HG02763 (cell line): ENCODE data around the gene RALGAPA2.

Experiments used
- ATAC-seq: cut with Tn5 transposase; IDR thresholded peaks from one replicate; pipeline ENCODE4 v1.9.1; 2021; ENCODE audit warnings: mild to moderate bottlenecking, moderate library complexity; ENCODE audit not compliant: unreplicated experiment

Gene RALGAPA2

DNA sequence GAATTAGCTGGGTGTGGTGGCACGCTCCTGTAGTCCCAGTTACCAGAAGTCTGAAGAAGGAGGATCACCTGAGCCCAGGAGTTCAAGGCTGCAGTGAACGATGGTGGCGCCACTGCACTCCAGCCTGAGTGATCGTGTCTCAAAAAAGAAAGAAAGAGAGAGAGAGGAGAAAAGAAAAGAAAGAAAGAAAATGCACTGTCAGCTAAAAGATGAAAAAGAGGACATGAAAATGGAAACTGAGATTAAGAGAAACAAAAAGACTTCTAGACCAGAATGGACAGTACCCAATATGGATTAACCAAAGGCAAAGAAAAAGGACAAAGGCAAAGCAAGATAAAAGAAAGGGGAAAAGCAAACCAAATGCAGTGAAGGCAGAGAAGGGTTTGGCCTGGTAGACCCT, 9.0 kb upstream of the RALGAPA2 start:
- ATAC-seq: no peak

DNA sequence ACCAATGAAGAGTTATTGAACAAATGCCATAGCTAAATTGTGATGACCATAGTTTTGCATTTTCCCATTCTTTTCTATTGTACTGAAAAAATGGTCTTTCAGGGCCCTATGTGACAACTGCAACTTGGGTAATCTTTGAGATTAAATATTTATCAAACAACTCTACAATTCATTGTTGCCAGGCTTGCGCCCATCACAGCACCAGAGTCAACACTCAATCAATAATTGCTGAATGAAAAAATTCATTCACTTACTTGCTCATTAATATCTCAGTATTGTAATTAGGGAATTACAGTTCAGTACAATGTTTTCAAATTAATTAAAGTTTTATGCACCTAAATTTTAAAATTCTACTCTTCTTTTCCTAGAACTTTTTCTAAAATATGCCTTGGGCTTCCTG, 7.7 kb upstream of the RALGAPA2 start:
- ATAC-seq: no peak

DNA sequence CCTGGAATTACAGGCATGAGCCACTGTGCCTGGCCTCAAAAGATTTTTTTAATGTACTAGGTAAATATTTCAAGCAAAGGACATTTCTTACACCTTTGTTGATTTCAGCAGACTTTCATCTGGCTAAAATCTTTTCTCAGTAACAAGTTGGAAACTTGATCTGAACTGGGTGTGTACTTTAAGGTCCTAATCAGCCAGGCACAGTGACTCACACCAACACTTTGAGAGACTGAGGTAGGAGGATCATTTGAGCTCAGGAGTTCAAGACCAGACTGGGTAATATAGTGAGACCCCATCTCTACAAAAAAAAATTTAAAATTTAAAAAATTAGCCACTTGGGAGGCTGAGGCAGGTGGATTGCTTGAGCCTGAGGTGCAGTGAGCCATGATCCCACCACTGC, 7.0 kb upstream of the RALGAPA2 start:
- ATAC-seq: no peak

DNA sequence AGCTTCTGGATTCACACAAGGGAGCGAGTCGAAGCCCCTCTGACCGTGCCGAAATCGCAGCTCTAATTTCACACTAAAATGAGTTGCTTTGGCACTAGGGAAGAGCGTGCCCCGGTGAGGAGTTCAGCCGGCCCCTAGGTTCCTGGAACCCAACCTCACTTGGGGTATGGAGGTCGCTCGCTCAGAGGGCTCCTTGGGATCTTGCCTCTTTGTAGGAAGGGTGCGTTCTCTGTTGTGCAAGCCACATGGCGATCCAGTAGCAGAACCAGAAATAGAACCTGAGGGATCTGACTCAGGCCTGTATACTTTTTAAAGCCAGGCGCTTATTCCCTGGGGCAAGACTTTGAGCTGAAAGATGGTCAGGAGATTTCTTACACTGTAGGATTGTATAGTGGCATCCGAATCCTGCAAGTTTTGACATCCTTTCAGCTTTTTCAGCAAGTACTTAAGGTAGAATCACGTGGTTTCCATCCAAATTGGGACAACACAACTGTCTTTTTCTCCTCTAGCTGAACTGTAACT, 861 bp upstream of the RALGAPA2 start:
- no peak for ATAC-seq

DNA sequence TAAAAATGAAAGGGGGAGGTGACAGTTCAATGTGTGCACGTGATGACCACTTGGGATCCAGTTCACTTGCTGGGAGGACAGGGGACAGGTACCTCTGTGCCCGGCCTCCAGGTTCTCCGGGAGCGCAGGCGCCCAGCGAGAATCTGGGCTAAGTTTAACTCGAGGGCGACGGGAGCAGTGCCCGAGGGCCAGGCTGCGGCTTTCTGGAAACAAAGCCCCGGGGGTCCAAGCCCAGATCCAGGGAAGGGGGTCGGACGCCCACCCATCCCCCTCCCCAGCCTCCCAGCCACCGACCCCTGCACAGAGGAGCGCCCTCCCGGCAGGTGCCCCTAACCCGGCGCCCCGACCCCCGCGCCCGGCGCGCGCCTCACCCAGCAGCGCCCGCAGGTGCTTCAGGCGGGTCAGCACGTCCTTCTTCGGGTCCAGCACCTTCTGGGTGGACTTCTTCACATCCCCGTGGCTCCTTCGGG, 405 bp downstream of the RALGAPA2 start:
- peak; percentile 4 for ATAC-seq

DNA sequence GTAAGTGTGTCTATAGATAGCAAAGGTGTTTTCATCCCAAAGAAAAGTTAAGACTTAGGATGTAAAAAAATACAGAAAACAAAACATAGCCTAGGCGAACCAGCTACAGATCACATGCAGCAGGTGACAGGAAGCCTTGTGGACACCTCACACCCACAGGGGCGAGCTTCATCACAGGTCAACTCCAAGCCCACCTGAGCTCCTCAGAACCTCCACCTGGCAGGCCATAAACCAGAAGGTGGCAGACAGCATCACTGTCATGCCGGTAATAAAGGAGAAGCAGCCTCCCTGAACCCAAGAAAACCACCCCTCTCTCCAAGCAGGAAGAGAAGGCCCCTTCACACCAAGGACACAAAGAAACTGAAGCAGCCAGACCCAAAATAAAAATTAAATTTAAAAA, 1.0 kb downstream of the RALGAPA2 start:
- no peak for ATAC-seq

DNA sequence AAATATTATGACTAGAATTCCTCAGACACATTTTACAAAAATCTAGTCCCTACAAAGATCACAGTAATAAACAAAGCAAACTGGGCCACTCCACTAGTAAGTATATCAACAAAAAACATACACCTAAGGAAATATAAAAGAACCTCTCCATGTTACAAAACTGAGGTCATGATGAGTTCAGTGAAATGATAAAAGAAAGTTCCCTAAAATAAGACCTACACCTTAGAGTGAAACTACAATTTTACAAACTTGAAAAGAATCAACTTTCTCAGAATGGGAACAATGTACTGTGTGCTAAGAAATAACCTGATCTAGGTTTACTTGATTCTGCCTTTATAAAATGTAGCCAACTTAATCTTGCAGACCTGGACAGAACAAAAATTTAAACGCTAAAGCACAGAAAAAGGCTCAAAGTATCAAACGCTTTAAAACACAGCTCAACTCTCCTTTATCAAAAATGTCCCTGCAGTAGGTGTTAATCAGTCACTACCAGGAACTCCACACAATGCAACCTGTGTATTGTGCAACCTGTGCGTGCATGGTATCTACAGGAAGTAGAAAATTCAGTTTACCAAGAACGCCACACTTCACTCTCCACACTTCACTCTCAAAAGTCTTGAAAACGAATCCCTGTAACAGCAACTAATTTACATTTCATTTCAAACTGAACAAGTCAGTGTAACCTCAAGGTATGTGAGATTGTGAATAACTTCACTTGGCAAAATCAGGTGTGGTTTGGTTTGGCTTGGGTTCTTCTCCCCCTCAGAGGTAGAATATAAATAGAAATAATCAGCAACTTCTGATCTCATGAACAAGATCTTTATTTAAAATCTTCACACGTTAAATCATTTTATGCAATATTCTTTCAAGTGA, 1.8 kb downstream of the RALGAPA2 start:
- ATAC-seq: no peak

DNA sequence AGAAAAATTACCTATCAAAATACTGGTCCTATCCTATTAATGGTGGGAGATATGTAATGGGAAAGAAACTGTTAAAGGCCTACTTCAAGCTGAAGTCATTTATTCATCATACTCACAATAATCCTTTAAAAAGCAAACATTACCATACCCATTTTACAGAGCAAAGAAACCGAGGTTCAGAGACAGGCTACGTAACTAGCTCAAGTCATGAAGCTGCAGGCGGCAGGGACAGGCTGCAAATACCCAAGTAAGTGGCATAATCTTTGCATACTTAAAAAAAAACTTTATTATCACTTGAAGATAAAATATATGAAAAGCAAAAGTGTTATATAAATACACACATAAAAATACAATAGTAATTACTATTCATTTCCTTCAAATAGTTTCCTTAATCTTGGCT, 2.6 kb downstream of the RALGAPA2 start:
- ATAC-seq: no peak

DNA sequence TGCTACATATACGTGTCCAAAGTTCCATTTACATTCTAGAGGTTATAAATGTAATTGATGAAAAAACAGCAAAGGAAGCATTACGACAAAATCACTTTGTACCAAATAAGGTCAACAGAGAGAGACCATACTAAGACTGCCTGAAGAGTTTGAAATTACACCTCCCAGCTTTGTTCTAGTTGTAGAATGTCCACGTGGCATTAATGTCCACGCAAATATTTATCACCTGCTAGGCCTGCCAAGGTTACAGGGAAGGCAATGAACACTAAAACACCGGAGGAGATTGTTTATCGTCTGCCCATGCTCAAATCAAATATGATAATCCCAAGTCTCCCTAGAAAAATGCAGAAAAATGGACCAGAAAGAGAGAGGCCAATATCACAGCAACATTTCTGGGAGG, 6.2 kb downstream of the RALGAPA2 start:
- ATAC-seq: no peak

DNA sequence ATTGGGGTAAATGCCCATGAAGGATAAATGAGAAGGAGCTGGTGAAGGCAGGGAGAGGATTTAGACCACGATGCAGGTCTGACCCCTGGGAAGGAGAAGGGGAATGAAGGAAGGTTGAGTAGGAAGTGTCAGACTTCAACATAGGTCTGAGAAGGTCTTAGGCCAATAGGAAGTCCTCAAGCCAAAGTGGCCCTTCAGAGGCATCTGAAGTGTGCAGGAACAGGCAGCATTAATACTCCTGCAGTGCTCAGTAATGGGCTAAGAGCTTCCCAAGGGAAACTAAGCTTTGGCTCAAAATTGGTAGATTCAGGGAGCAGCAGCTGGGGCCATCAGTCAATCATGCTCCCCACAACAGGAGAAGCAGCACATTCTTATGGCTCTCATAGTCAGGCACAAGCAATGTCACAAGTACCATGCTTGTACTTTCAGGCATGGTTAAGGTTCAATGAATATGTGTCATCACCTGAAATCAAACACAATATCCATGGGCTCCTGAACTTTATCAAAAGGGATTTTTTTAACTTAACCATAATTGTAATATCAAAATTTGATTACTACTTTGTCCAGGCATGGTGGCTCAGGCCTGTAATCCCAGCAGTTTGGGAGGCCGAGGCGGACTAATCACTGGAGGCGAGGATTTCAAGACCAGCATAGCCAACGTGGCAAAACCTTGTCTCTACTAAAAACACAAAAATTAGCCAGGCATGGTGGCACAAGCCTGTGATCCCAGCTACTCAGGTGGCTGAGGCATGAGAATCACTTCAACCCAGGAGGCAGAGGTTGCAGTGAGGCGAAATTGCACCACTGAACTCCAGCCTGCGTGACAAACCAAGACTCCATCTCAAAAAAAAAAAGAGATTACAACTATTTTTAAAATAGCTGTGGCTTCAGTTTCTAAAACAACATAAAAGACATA, 9.9 kb downstream of the RALGAPA2 start:
- no peak for ATAC-seq

DNA sequence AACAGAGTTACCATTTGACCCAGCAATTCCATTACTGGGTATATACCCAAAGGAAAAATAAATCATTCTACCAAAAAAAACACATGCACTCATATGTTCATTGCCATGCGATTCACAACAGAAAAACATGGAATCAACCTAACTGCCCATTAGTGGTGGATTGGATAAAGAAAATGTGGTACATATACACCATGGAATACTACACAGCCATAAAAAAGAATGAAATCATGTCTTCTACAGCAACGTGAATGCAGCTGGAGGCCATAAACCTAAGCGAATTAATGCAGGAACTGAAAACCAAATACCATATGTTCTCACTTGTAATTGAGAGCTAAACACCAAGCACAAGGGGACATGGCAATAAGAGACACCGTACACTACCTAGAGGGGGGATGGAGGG, 12.5 kb downstream of the RALGAPA2 start:
- ATAC-seq: no peak

DNA sequence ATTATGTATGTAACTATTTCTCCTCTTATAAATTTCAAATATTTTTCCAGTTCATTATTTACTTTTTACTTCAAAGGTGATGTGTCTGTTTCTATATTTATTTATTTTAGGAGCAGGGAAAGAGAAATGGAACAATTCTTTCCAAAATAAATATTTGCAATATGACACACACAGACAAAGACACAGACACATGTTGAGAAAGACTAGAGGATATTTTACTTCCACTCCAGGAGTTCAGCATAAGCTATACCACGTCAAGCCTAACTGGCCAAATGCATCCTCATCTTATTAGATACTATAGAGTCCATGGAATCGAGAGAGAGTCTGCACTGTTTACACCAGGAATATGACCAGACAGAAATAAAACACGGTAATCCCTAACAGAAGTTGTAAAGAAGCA, 13.3 kb downstream of the RALGAPA2 start:
- ATAC-seq: no peak

DNA sequence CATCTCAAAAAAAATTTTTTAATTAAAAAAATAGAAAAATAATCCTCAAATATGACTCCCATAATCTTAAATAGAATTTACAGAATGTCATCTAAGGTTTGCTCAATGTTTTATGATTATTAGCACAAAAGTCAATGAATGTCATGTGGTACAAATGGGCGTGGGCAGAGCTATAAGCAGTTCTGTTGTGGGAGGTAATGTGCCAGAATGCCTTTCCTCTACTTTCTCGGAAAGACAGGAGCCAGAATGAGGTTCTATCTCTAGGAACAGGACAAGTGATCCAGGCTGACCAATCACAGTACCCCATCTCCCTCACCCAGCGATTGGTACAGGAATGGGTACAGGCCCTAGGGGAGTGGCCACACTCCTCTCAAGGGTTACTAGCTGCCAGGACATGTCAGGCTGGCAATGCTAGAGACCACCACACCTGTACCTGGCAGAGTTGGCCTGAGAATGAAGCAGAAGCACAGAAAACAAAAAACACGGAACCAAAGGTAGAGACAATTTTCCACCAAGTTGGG, 15.1 kb downstream of the RALGAPA2 start:
- ATAC-seq: no peak

DNA sequence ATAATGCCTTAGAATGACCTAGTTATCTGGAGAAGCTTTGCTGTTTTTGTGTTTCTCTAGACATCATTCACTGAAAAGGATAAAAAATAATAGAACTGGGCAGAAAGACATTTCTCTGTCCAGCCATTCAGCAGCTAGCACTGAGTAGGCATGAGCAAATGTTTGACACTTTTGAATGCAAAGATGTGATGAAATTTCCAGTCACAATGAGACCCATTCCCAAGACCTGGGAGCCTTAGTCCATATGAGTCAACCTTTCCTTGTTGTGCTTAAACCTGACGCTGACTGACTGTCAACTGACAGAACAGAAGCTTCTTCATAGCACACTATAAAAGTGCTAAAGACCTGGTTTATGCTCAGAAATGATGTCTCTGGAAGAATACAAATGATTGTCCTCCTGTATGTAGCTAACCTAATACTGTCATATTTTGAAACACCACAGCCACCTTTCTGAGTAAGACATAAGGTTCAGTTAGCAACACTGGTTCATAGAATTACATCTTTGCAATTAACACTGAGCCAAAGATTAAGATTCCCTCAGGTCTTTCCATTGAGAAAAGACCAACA, 17.1 kb downstream of the RALGAPA2 start:
- ATAC-seq: no peak

DNA sequence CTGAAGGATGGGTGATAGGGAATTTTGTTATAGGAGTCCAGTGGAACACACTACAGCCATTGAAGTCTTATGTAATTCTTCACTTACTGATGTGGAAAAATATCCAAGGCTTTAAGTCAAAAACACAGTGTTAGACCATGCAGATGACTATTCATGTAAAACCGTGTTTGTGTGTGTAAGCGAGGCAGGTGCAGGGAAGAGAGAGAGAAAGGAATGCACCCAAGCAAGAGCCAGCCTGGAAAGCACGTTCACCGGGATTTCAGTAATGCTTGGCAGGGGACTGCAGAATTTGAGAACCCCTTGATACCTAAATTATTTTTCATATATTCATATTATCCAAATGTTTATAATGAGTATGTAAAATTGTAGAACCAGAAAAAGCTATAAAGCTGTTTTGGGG, 17.9 kb downstream of the RALGAPA2 start:
- ATAC-seq: no peak

DNA sequence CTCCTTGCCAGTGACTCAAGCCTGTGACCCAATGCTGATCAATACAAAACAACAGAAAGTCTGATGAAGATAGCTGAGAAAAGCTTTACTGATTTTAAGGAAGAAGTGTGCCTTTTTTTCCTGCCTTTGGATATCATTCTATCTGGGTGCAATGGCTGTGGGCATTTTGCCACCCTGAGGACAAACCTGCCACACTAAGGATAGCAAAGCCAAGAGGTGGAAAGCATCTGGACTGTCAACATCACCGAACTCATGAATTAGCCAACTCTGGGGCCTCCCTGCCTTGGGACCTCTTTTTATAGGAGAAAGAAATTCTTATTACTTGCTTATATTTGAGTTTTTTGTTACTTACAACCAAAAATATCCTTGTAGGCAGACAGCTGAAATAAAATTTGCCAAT, 19.9 kb downstream of the RALGAPA2 start:
- no peak for ATAC-seq

DNA sequence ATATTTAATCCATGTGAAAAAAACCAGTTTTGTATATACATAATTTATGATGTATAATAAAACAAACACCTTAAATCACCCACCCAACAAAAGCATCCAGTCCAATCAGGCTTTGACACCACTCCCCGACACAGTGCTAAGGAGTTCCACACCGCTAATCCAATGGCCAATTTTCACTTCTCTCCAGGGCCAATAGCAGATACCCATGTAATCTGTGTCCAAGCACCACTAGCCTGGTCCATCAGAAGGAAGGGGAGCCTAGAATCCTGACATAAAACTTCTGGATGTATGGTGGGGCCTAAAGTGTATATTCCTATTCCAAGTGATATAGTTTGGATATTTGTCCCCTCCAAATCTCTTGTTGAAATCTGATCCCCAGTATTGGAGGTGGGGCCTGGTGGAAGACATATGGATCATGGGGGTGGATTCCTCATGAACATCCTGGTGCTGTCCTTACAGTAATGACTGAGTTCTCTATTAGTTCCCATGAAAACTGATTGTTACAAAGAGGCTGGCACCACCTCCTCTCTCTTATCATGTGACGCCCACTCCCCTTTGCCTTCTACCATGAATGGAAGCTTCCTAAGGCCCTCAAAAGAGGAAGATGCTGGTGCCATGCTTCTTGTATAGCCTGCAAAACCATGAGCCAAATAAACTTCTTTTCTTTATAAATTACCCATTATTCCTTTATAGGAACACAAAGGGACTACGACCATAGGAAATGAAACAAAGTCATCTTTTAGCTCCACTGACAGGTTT, 20.8 kb downstream of the RALGAPA2 start:
- peak; percentile 25 for ATAC-seq

DNA sequence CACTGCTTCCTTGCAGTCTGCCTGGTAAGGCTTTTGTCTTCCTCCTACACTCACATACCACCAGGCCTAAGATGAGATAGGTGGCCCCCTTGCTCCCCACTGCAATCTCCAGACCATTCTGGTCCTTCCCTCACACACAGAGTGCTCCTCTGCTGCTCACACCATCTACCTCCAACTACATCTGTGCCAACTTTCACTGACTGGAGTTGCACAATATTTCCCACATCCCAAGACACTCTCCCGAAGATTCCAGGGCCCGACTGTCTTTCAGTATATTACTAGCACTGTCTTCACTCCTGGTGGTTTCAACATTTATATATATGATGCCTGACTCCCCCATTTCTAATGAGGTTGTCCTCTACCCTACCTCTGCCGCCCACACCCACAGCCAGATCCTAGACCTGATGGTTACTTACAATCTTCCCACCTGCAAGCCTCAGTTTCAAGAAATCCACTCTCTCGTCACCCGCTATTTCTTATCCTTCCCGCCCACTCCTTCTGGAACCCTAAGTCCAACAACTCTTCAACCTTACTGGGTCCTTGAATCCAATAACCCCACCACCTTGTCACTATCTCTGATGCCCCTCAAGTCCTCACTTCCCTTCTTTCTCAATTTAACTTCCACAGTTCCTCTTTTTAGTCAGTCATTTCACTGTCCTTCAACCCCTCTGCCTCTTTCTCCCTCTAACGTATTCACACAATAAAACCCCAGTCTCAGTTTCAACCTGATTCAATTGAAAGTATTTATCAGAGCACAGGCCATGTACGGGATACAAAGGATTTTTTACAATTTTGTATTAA, 21.6 kb downstream of the RALGAPA2 start:
- ATAC-seq: peak; percentile 59

DNA sequence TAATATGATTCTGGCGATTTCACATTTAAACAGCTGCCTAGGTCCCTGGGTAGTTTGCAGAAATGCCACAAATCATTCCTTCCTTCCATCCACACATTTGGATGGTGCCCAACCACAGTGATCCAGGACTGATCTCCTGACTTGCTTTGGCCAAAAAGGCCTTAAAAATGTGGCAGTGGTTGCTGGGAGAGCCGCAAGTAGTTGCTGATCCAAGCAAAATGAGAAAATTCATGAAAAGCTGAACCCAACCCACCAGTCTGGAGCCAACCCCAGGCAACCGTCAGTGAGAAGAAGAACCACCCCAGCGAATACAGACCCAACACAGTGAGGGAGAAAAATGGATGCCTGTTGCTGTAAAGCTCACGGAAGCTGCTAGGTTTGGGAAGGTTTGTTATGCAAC, 25.1 kb downstream of the RALGAPA2 start:
- no peak for ATAC-seq
